Left lobe of liver (tissue), 2 donors: ENCODE data around the gene ZNF536. TPM values are rescaled to one million over a fixed set of nuclear protein-coding genes. Genes with fewer than 3 reads are reported as not detected.
"Not testable (repeated sequence)": the region's sequence is repeated elsewhere in the genome, so short reads cannot be mapped to it uniquely, and the experiment has no call there.

Source experiments
- ATAC-seq: fragments of 200-7000 bp; cut with Tn5 transposase; one replicate; pipeline ENCODE4 v1.9.1; 2020; ENCODE audit warnings: mild to moderate bottlenecking, moderate library complexity
- DNase-seq: peaks from one replicate; pipeline ENCODE4 v3.0.0-alpha.2; 2020; ENCODE audit warnings: low spot score
- total RNA-seq: library from RNA; stranded (reverse); gene quantifications from one replicate; pipeline ENCODE4 v1.2.1, GENCODE V29; 2021
- donor health status: DM: no; HTN: no; CAD: no; lungs with moderate emphysema.
- donor health status: DM: no; HTN: yes; CAD: no.

Gene ZNF536
- total RNA-seq, 1 donor from 2014 or later: not detected

GRCh38 chr19:30408734-30409301, 36.6 kb downstream of the ZNF536 start:
- no peak for ATAC-seq
- no peak for DNase-seq

DNA sequence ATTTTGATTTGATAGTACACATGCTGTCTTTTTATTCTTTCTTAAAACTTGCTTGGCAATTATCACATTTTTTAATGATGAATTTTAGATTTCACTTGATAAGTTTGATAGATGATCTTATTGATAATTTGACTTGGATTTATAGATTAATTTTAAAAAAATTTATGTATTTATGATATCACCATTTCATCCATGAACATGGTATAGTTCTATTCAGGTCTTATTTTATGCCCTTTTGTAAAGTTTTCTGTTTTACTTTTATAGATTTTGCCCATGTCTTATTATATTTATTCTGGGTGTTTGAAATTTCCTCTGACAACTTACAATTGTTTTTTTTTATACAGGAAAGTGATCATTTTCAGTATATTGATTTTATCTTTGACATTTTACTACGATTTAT, 39.5 kb downstream of the ZNF536 start:
- ATAC-seq: no peak
- no peak for DNase-seq

- ATAC-seq: no peak
- no peak for DNase-seq
Observed at GRCh38 chr19:30416375-30416774, 44.2 kb downstream of the ZNF536 start.

- DNase-seq, ATAC-seq: not testable (repeated sequence)
Observed at GRCh38 chr19:30417166-30417565, 45.0 kb downstream of the ZNF536 start.

DNA sequence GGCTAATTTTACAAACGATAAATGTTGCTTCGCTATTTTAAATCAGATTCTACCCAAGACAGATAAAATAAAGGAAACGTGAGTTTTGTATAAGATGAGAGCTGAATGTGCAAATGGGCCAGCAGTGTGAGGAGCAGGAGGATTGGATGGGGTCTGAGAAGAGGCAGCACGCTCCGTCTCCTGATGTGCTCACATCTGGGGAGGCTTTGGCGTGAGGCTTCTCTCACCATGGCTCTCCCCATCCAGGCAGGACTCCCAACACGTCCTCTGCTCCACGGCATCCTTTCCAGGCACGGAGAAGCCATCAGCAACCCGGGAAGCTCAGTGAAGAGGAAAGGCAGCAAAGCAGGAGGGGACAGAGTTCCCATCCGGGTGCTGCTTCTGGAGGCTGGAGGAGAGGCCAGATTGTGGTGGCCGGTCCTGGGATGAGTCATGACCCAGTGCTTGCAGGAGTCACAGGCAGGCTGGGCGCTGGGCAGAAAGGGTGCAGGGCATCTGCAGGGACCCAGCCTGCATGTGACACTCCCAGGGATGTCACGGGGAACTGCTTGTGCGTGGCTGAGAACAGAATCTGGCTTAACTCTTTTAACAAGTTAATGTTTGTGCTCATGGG, 47.5 kb downstream of the ZNF536 start:
- ATAC-seq: no peak
- no peak for DNase-seq

DNA sequence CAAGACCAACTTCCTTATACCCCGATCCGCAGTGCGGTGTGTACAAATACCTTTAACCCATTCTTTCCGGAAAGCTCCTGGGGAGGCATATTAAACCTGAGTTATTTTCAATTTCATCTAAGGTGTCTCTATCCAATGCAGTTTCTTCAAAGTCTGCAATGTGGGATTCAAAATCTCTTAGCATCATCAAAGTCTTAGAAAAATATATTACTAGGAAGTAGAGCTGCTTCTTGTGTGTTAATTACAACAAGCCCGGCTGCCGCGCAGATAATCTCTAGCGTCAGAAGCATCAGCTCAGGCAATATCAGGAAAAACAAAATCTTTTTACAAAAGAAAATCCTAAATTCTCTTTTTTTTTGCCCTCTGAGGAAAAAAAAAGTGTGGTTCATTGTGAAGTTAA, 48.1 kb downstream of the ZNF536 start:
- DNase-seq (no peak), ATAC-seq (no peak)

DNA sequence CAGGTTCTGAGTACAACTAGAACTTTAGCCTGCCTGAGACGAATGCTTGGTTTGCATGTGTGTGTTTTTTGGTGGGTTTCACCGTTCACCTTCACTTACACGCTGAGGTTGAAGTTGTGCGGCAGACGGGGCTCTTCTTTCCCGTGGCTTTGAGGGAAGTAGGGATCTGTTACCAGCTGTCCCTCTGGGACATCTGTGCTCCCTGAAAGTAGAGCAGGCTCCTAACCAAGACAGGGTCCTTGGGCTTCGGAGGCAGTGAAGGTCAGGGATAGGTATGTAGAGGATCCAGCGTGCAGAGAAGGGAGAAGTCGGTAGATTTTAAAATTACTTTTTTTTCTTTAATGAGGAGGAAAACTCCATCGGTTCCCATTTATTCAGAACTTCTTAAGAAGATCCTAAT, 48.7 kb downstream of the ZNF536 start:
- DNase-seq (no peak), ATAC-seq (no peak)

DNA sequence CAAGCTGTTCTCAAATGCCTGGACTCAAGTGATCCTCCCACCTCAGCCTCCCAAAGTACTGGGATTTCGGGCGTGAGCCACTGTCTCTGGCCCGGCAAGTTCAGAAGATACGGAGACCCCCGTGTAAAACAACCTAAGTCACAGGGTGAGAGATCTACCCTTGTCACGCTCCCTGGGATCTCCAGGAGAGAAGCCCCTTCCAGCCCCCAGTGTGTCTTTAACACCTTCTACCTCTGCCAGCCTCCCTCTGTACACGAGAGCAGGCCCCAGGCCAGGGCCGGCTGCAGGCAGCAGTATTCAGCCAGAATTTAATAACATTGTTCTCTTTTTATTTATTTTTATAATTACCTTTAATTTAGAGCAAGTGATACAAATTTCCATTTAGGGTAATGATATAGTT, 49.4 kb downstream of the ZNF536 start:
- DNase-seq: no peak
- ATAC-seq: no peak

DNA sequence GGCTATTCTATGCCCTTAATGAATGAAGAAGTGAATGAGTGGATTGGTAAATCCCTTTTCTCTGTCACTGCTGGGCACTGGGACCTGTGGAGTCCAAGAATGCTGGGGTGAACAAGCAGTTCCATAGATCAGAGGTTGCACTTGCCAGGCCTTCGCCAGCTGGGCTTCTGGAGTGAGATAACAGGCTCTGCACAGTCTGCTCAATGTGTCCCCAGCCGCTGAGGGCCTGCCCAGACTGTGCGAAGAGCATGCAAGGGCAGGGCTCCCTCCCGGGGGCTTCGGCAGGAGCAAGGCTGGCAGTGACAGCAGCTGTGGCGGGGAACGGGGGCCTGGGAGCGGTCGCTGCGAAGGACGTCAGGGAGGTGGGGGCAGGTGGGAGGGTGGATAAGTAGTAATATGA, 51.3 kb downstream of the ZNF536 start:
- no peak for ATAC-seq
- DNase-seq: no peak

DNA sequence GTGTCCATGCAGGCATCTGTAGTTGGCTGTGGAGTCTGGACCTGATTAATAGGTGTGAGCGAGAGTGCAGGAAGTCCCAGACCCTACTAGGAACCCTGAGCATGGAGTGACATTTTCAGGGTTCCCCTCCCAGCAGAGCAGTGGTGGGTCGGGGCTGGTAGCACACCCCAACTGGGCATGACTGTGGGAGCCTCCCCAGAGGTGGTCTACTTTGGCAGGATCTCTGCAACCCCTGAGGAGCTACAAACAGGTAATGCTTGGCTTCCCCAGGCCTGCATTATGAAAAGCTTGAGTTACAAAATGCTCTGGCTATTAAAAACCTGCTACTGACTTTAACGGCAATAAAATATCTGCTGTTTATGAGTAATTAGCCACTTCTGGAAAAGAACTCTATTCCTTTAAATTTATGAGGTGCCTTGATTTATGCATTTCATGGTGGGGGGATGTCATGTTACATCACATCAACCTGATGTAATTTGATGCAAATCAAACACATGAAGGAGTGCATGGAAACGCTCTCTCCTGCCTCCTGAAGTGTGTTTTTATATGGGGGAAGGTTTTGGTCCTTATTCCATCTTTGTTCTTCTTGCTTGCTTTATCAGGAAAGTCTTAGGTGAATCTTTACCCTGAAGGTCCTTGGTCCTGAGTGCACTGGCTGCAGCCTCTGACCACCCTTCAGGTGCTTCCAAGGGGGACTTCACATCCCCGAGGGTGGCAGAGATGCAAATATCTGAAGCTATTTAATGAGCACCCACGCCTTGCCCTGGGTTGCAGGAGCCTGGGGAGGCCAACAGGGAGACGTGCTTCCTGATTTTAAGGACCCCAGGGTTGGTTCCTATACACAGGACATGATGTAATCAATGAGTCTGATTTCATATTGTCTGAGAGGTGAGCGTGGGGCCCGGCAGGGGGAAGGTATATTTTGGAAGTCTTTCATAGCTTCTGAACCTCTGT, 54.0 kb downstream of the ZNF536 start:
- DNase-seq: no peak
- ATAC-seq: no peak

- ATAC-seq (no peak), DNase-seq (no peak)
Observed at GRCh38 chr19:30426864-30427263, 54.7 kb downstream of the ZNF536 start.

GRCh38 chr19:30428092-30428680, 56.0 kb downstream of the ZNF536 start:
- ATAC-seq (no peak), DNase-seq (no peak)

GRCh38 chr19:30428844-30429243, 56.7 kb downstream of the ZNF536 start:
- ATAC-seq (no peak), DNase-seq (no peak)

DNA sequence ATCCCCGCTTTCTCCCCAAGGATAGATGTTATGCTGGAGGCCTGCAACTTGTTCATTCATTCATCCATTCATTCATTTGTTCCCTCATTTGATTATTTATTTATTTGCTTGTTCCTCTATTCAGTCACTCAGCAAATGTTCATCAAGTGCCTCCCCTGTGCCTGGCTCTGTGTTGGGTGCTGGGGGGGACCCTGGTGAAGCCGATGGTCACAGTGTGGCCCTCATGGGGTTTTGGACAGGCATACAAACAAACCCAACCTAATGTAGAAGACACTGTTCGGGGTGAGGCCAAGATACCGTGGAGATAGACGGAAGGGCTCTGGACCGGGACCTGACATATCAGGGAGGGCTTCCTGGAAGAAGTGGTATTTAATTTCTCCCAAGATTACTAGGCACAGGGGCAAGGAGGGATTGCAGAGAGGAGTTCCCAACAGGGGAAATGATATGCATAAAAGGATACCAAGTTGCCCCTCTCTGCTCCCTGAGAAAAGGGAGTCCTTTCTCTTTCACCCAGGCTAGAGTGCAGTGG, 58.1 kb downstream of the ZNF536 start:
- no peak for ATAC-seq
- no peak for DNase-seq

- DNase-seq: no peak
- no peak for ATAC-seq
Observed at GRCh38 chr19:30431591-30431990, 59.4 kb downstream of the ZNF536 start.

- ATAC-seq (no peak), DNase-seq (no peak)
Observed at GRCh38 chr19:30434797-30435594, 62.8 kb downstream of the ZNF536 start.

GRCh38 chr19:30437869-30438268, 65.7 kb downstream of the ZNF536 start:
- no peak for ATAC-seq
- DNase-seq: no peak

- DNase-seq (no peak), ATAC-seq (no peak)
Observed at GRCh38 chr19:30439310-30439709, 67.1 kb downstream of the ZNF536 start.

DNA sequence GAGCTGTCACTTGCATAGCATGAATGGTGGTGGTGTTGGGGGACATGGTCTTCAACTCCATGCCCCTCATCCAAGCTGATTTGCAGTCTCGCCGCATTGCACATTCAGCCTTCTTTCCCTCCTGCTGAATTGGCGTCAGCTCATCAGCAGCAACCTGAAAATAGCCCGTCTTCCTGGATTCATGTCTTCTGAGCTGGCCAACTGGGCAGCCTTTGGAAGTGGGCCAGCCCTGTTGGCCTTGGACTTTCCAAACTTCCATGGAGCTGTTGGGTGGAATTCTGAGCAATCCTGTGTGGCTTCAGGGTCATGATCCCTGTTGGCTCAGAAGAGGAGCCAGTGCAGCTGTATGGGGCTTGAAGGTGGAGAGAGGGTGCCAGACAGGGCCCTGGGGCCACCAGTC, 68.8 kb downstream of the ZNF536 start:
- no peak for ATAC-seq

DNA sequence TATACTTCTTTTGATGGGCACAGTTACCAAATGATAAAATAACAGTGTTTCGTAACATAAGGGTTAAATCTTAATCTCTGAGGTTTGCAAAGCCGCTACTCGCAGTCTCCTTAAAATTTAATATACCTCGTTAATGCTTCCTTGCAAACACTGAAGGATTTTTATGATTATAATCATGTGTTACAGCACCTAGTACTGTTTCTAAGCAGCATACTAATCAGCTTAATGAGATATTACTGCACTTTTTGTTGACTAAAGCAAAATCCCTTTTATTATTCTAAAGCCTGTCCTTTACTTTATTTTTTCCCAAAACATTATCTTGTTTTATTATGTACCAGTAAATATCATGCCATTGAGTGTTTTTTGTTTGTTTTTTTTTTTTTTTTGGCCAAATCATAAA, 70.5 kb downstream of the ZNF536 start:
- DNase-seq: no peak

More for the DNA sequence above, 68.8 kb downstream of the ZNF536 start:
- DNase-seq: no peak

More for the DNA sequence above, 70.5 kb downstream of the ZNF536 start:
- ATAC-seq: no peak
